Activated CD8-positive, alpha-beta memory T cell treated with anti-CD3 and anti-CD28 coated beads, Interleukin-2, amount 50 U/mL, for 48 hours (primary cell): ENCODE data around the gene EXPH5.
"Not testable (repeated sequence)": the region's sequence is repeated elsewhere in the genome, so short reads cannot be mapped to it uniquely, and the experiment has no call there.

Source experiments
- DNase-seq: peaks from one replicate; pipeline ENCODE4 v3.0.0-alpha.2; 2020

Gene EXPH5

DNA sequence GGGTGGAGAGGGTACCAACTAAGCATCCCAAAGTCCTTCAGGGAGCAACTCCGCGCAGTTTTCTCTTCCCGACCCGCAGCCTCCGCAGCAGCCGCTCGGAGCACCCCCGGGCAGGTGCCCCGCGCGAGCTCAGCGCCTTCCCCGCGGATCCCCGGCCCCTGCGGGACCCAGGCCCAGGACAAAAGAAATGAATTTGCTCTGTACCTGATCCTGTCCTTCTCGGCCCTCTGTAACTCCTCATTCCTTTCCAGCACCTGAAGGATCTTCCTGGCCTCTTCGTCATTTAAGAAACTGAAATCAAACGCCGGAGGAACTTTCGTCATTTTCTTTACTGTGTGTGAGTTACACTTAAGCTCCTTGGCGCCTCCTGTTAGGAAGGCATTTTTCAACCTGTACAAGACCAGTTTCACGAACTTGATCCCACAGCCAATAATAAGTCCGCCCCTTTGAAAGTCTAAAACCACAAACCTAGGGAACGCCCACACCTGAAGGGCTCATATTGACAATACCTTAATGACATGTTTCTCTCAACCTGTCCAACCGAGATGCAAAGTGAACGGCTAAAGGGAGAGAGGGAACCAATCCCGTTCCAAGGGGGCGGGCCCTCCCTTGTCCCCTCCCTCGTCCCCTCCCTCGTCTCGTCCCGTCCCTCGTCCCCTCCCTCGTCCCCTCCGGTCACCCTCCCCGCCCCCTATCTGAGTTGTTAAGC lies at the start of gene EXPH5:
EXPH5 (minus strand) TSS at position 555 of the 709 bp plus-strand sequence; CDS start at position 323, 232 bp downstream.
- DNase-seq: peak; percentile 87

DNA sequence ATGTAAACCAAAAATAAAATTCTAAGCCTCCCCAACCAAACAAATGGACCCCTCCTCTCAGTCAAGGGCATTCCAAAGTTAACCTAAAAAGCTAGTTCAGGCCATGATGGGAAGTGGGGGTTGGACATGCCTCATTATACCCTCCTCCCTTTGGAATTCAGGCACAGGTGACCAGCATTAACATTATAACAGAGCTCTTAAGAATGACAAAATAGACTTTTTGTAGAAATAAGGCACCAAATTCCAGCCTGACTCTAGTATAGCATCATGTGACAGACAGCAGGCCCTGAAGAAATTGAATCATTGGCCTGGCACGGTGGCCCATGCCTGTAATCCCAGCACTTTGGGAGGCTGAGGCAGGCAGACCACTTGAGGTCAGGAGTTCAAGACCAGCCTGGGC lies 48.2 kb upstream of the EXPH5 start:
- DNase-seq: not testable (repeated sequence)

DNA sequence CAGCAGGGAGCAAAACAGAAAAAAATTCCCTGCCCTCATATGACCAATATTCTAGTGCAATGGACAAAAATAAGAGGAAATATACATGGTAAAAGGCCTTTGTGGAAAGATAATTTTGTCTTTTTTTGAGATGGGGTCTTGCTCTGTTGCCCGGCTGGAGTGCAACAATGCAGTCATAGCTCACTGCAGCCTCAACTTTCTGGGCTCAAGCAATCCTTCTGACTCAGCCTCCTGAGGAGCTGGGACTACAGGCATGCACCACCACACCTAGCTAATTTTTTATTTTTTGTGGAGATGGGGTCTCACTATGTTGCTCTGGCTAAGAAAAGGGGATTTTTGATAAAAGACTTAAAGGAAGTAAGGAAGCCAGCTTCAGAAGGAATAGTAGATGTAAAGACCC lies 45.6 kb upstream of the EXPH5 start:
- no peak for DNase-seq

- DNase-seq: no peak
Measured at GRCh38 chr11:108636222-108636621, 42.7 kb upstream of the EXPH5 start.

DNA sequence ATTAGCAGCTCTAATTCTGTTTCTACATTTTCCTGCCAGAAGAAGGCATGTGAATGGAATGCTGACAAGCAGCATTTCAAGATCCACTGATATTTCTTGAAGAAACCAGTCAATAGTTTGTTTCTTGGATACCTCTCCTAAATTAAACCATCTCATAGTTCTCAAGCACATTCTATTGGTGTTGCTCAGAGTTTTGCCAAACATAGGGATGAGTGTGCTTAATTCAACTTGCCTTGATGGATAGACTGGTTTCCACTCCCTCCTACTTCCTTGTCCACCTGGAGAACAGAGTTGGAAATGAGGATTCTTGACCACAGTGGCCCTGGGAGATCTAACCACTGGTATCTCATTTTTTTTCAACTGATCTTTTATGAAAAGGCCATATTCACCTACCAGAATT lies 41.5 kb upstream of the EXPH5 start:
- no peak for DNase-seq

DNA sequence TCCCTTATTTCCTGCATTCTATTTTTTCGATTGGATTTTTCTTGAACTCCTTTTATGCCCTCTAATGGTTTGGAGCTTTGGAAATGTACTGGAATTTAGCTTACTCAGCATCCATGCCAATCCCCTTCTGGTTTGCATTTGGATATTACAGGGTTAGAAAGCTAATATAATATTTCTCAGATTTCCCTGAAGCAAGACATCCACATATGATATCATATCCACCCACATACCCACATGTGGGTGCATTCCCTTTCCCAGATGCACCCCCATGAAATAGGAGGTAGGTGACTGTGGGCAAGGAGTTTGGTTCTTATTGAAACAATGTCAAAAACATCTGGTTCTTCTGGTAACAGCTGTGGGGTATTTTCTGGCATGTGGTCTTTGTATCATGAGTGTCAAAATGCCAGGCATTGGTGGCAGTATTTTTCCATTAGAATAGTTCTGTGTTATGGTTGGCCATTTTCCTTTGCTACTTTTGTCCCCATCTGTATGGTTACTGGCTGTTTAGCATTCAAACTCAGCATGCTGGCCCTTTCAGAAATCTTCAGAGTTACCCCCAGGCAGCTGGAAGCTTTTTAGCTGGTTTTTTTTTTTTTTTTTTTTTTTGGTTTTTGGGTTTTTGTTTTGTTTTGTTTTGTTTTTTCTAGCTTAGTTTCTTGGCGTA lies 38.6 kb upstream of the EXPH5 start:
- DNase-seq: no peak

- DNase-seq: no peak
Measured at GRCh38 chr11:108629274-108629673, 35.7 kb upstream of the EXPH5 start.

DNA sequence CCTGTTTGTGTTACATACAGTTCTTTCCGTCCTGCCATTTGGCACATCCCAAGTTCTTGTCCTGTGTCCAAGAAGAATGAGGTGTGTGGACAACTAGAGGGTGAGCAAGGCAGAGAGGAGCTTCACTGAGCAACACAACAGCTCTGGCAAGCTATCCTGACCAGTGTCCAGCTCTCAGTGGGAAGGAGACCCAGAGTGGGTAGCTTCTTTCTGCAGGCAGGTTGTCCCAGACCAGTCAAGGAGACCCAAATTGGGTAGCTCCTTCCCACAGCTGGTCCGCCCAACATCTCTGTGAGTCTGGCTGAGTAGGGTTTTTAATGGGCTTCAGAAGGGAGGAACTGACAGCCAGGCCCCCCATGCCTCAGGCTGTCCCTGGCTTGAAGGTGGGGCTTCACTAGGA lies 35.2 kb upstream of the EXPH5 start:
- DNase-seq: no peak

GRCh38 chr11:108628326-108628725 lies 34.8 kb upstream of the EXPH5 start:
- no peak for DNase-seq

DNA sequence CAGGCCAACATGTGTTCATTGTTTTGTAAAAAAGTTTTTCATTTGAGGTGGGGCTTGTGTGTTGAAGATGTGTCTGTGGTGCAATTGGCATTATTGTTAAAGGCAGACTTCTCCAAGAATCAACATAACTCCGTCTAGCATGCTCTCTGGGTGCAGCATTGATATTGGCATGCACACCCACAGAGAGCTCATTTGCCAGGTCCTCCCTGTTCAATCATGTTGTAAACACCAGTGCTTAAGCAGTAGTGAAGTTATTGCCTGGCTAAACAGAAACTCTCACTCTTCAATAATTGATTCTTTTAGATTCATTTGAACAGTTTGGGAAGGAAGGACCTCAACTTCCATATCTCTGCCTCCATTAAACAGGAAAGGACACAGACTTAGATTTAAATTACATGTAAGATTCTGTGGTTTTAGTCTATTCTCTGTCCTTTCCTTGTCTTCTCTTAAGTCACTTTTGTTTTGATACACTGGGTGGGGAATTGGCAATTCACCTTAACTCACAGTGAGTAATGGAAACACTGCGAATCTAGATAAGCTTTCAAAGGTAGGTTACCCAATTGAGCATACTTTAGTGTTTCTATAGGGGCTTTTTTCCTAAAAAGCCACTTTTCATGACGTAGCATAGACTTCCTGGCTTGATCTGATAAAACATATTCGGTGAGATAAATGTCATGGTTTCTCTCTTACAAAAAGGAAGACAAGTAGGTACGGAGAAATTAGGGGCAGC lies 30.8 kb upstream of the EXPH5 start:
- DNase-seq: no peak

GRCh38 chr11:108622341-108622740 lies 28.8 kb upstream of the EXPH5 start:
- DNase-seq: no peak

GRCh38 chr11:108620958-108621772 lies 27.6 kb upstream of the EXPH5 start:
- no peak for DNase-seq

- DNase-seq: no peak
Measured at GRCh38 chr11:108618529-108618928, 25.0 kb upstream of the EXPH5 start.

DNA sequence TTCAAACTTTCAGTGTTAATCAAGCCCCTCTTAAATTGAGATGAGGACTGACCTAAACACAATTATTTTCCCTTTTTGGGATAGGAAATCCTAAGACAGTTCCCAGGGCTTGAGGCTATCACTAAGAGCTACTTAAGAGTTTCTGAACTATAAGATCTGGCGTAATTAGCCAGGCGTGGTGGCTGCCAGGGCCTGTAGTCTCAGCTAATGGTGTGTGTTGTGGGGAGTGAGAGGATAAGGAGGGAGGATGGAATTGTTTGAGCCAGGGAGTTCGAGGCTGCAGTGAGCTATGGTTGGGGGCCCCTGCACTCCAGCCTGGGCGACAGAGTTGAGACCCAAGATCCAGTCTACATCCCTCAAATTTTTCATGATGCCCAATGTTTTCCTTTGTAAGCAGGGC lies 23.5 kb upstream of the EXPH5 start:
- DNase-seq: no peak

GRCh38 chr11:108616549-108616948 lies 23.0 kb upstream of the EXPH5 start:
- no peak for DNase-seq

GRCh38 chr11:108614086-108614485 lies 20.5 kb upstream of the EXPH5 start:
- DNase-seq: no peak

- DNase-seq: no peak
Measured at GRCh38 chr11:108609682-108610081, 16.1 kb upstream of the EXPH5 start.

DNA sequence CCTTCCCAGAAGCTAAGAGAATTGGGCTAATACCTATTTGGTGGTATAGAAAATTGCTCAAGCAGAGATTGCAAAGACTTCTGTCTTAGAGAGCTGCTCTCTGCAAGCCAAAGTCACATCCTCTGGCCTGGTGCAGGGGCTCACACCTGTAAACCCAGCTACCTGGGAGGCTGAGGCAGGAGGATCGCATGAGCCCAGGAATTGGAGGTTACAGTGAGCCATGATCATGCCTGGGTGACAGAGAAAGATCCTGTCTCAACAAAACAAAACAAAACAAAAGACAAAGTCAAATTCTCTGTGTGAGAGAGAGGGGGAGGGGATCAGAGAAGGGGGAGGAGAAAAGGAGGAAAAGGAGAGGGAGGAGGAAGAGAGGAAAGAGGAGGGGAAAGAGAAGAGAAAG lies 15.0 kb upstream of the EXPH5 start:
- no peak for DNase-seq

- DNase-seq: no peak
Measured at GRCh38 chr11:108606495-108607160, 13.1 kb upstream of the EXPH5 start.

DNA sequence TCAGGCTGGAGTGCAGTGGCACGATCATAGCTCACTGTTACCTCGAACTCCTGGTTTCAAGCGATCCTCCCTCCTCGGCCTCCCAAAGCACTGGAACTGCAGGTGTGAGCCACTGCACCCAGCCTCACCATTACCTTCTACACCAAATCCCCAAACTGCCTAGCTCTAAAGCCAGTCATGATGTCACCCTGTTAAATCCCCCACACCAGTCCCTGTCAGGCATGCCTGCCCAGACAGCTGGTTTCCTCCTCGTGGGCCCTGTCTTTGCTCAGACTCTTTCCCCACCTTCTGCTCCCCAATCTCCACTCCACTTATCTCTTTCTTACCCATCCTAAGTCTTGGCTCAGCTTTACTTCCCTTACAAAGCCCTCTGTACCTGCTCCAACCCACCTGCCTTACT lies 12.5 kb upstream of the EXPH5 start:
- no peak for DNase-seq

- not testable (repeated sequence) for DNase-seq
Measured at GRCh38 chr11:108602818-108603217, 9.2 kb upstream of the EXPH5 start.

GRCh38 chr11:108601150-108601549 lies 7.6 kb upstream of the EXPH5 start:
- DNase-seq: no peak

DNA sequence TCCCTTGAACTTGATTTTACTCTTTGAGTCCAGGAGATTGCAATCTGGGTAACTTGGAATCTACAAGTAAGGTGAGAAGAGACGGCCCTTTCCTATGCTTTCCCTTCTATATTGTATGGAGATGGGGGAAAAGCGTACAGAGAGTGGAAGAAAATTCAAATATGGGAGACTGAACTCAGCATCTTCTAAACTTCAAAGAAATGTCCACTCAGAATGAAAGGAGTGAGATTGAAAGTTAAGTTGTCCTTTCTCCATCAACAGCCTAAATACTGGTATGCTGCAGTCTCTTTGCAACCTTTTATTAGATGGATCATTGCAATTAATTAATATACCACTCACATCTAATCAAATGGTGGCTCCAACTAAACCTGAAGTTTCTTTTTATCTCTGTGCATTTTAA lies 6.4 kb upstream of the EXPH5 start:
- no peak for DNase-seq
